Measurements from ENCODE around the gene CDC42BPA.

DNA sequence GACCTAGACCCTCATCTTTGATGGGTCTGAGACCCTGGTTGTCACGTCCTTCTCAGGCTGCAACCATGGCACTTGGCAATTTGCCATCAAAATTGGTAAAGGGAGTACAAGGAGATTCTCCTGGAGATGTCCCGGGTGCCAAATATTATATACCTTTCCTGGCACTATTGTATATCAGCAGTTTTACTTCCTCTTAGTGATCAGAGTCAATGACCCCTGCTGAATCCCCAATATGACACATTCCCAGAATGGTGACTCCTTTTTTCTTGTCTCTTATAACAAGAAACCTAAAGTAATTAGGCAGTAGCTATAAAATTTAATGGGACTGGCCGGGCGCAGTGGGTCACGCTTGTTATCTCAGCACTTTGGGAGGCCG, 39.6 kb upstream of the CDC42BPA start:
- TF ChIP-seq, protein P1, sequence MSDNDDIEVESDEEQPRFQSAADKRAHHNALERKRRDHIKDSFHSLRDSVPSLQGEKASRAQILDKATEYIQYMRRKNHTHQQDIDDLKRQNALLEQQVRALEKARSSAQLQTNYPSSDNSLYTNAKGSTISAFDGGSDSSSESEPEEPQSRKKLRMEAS (IDR thresholded peaks at IDR 0.05; ENCODE audit: low read depth) = no peak
- TF ChIP-seq, protein P2, sequence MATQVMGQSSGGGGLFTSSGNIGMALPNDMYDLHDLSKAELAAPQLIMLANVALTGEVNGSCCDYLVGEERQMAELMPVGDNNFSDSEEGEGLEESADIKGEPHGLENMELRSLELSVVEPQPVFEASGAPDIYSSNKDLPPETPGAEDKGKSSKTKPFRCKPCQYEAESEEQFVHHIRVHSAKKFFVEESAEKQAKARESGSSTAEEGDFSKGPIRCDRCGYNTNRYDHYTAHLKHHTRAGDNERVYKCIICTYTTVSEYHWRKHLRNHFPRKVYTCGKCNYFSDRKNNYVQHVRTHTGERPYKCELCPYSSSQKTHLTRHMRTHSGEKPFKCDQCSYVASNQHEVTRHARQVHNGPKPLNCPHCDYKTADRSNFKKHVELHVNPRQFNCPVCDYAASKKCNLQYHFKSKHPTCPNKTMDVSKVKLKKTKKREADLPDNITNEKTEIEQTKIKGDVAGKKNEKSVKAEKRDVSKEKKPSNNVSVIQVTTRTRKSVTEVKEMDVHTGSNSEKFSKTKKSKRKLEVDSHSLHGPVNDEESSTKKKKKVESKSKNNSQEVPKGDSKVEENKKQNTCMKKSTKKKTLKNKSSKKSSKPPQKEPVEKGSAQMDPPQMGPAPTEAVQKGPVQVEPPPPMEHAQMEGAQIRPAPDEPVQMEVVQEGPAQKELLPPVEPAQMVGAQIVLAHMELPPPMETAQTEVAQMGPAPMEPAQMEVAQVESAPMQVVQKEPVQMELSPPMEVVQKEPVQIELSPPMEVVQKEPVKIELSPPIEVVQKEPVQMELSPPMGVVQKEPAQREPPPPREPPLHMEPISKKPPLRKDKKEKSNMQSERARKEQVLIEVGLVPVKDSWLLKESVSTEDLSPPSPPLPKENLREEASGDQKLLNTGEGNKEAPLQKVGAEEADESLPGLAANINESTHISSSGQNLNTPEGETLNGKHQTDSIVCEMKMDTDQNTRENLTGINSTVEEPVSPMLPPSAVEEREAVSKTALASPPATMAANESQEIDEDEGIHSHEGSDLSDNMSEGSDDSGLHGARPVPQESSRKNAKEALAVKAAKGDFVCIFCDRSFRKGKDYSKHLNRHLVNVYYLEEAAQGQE (IDR thresholded peaks at IDR 0.05; ENCODE audit: low read depth, low read length) = no peak
- TF ChIP-seq, protein P3, sequence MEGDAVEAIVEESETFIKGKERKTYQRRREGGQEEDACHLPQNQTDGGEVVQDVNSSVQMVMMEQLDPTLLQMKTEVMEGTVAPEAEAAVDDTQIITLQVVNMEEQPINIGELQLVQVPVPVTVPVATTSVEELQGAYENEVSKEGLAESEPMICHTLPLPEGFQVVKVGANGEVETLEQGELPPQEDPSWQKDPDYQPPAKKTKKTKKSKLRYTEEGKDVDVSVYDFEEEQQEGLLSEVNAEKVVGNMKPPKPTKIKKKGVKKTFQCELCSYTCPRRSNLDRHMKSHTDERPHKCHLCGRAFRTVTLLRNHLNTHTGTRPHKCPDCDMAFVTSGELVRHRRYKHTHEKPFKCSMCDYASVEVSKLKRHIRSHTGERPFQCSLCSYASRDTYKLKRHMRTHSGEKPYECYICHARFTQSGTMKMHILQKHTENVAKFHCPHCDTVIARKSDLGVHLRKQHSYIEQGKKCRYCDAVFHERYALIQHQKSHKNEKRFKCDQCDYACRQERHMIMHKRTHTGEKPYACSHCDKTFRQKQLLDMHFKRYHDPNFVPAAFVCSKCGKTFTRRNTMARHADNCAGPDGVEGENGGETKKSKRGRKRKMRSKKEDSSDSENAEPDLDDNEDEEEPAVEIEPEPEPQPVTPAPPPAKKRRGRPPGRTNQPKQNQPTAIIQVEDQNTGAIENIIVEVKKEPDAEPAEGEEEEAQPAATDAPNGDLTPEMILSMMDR (IDR thresholded peaks at IDR 0.05) = no peak
- TF ChIP-seq EP300 (IDR thresholded peaks at IDR 0.05; ENCODE audit: borderline replicate concordance in 1 of 2, low read depth in 1 of 2, low read length in 1 of 2) (no peak), POLR2AphosphoS5 (IDR thresholded peaks at IDR 0.05; ENCODE audit: low read depth, low read length) (no peak), MXI1 (IDR thresholded peaks at IDR 0.05; ENCODE audit: low read depth, low read length) (no peak), ELF1 (IDR thresholded peaks at IDR 0.05) (no peak), YY1 (IDR thresholded peaks at IDR 0.05; ENCODE audit: low read depth) (no peak)
- TF ChIP-seq, protein P4, sequence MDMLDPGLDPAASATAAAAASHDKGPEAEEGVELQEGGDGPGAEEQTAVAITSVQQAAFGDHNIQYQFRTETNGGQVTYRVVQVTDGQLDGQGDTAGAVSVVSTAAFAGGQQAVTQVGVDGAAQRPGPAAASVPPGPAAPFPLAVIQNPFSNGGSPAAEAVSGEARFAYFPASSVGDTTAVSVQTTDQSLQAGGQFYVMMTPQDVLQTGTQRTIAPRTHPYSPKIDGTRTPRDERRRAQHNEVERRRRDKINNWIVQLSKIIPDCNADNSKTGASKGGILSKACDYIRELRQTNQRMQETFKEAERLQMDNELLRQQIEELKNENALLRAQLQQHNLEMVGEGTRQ (IDR thresholded peaks at IDR 0.05; ENCODE audit: borderline replicate concordance, low read depth, low read length) = no peak
- TF ChIP-seq, protein P5, sequence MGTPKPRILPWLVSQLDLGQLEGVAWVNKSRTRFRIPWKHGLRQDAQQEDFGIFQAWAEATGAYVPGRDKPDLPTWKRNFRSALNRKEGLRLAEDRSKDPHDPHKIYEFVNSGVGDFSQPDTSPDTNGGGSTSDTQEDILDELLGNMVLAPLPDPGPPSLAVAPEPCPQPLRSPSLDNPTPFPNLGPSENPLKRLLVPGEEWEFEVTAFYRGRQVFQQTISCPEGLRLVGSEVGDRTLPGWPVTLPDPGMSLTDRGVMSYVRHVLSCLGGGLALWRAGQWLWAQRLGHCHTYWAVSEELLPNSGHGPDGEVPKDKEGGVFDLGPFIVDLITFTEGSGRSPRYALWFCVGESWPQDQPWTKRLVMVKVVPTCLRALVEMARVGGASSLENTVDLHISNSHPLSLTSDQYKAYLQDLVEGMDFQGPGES (IDR thresholded peaks at IDR 0.05; ENCODE audit: low read depth, low read length) = no peak
